ENCODE data around the gene UNC45B.

The UNC45B gene

DNA sequence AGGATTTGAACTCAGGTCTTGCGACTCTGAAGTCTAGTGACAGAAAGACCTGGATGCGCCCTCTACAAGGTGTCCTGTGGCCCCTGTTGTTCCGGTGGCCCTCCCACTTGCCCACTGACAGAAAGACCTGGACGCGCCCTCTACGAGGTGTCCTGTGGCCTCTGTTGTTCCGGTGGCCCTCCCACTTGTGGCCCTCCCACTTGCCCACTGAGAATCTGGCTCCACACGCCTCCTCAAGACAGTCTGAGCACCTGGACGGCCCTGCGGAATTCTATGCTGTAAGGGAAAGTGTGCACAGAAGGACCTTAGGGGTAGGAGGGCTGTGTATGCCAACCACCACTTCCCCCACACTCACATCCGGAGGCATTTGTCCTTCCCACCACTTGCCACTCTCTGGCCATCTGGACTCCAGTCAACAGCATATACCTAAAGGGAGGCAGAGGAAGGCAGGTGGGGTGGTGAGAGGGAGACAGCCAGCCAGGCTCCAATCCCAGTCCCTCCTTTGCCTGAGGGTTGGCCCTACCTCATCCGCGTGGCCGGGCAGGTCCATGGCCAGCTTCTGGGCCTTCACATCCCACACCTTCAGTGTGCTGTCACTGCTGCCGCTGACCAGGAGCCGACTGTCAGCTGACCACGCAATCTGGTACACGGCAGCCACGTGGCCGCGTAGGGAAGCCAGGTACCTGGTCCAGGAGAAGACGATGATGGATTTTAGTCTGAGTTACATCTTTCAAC is 14.6 kb upstream of the UNC45B start:
- no peak for TF ChIP-seq CTCF (IDR thresholded peaks at IDR 0.05)

- TF ChIP-seq CTCF (IDR thresholded peaks at IDR 0.05), result no peak
These were observed 12.3 kb upstream of the UNC45B start for GRCh38 chr17:35135322-35135721.

DNA sequence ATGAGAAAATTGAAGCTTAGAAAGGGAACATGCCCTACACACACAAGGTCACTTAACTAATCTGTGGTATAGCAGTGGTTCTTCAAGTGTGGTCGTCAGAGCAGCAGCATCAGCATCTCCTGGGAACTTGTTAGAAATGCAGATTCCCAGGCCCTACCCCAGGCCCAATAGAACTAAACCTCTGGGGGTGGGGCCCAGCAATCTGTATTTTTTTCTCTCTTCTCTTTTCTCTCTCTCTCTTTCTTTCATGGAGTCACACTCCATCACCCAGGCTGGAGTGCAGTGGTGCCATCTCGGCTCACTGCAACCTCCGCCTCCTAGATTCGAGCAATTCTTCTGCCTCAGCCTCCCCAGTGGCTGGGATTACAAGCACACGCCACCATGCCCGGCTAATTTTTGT is 9.4 kb upstream of the UNC45B start:
- TF ChIP-seq CTCF (IDR thresholded peaks at IDR 0.05), result no peak

GRCh38 chr17:35141681-35142466 is 5.7 kb upstream of the UNC45B start, which contains the start of gene NLE1:
Gene NLE1, minus strand, starts transcription at chr17:35142303. Its CDS starts 28 bp downstream, at chr17:35142275.
- peak; percentile 96 for TF ChIP-seq CTCF (IDR thresholded peaks at IDR 0.05)

- 0 out of 2 replicates have a peak, but pooled peaks have one; percentile 4 for TF ChIP-seq CTCF (IDR thresholded peaks at IDR 0.05)
These were observed 5.2 kb upstream of the UNC45B start for GRCh38 chr17:35142467-35142796.

GRCh38 chr17:35144840-35145239 is 2.8 kb upstream of the UNC45B start:
- TF ChIP-seq CTCF (IDR thresholded peaks at IDR 0.05), result no peak

- TF ChIP-seq CTCF (IDR thresholded peaks at IDR 0.05), result no peak
These were observed 1.3 kb upstream of the UNC45B start for GRCh38 chr17:35146214-35146833.

Data from LNCAP (cell line).